GM12872 (cell line): Measurements from ENCODE around the gene ARAF.

ENCODE experiments used
- CTCF ChIP-seq: IDR thresholded peaks from 3 replicates; pipeline ENCODE4 v1.5.1; 2011; ENCODE audit warnings: low read depth, mild to moderate bottlenecking, low read length, moderate library complexity; ENCODE audit not compliant: insufficient read depth

ARAF gene

GRCh38 chrX:47561659-47562151, 700 bp downstream of the ARAF start:
- TF ChIP-seq CTCF: no peak

- peak; percentile 39; the same call in 1 of the 3 replicates for TF ChIP-seq CTCF
Observed at GRCh38 chrX:47562615-47563243, 1.7 kb downstream of the ARAF start.

GRCh38 chrX:47563801-47564315, 2.9 kb downstream of the ARAF start:
- no peak for TF ChIP-seq CTCF

- no peak for TF ChIP-seq CTCF
Observed at GRCh38 chrX:47564438-47565085, 3.6 kb downstream of the ARAF start.

GRCh38 chrX:47566841-47567240, 5.8 kb downstream of the ARAF start:
- TF ChIP-seq CTCF: no peak

- TF ChIP-seq CTCF: peak; percentile 59
Observed at GRCh38 chrX:47568656-47569295, 7.8 kb downstream of the ARAF start.

GRCh38 chrX:47570794-47571193, 9.8 kb downstream of the ARAF start:
- no peak for TF ChIP-seq CTCF
